Measurements from ENCODE around the gene C8A. TPM values are rescaled to one million over a fixed set of nuclear protein-coding genes. Genes with fewer than 3 reads are reported as not detected.

C8A gene
- total and polyA plus RNA-seq, 2 of the 8 experiments (the other 6 are each of a cell fraction or from before 2014, with no cell fraction given), result not detected

DNA sequence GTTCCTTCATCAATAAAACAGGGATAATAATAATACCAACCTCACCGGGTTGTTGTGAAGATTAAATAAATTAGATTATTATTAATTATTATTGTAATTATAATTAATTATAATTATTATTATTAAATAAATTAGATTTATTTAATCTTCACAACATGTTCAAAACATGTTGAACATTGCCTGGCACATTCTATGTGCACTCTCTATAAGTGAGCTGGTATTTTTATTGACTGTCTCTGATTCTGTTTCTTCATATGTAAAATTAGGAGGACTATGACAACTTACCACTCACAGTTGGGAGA, 112.1 kb downstream of the C8A start:
- H2AK5ac ChIP-seq (ENCODE audit: low read depth, low read length), result no peak overlapping the region
- H3K56ac ChIP-seq (replicated peaks; ENCODE audit: insufficient read length, low read depth, low read length), result no peak overlapping the region
- H2BK15ac ChIP-seq (ENCODE audit: low read length), result no peak overlapping the region
- no peaks in the 10 kb centered on the region for H3K27me3 ChIP-seq (replicated peaks in 1 of 4; ENCODE audit: control insufficient read depth in 3 of 4, extremely low read depth in 1 of 4, insufficient read depth in 3 of 4, low read length in 3 of 4)
- no peaks in the 10 kb centered on the region for H4K20me1 ChIP-seq (replicated peaks in 1 of 2; ENCODE audit: control insufficient read depth in 1 of 2, insufficient read depth in 2 of 2, low read length in 2 of 2)
- no peak overlapping the region for H3K18ac ChIP-seq (ENCODE audit: extremely low read depth, low read length)
- 94% methylated on average over 1 of the region's 1 CpG; no CpG with 5 or more reads in 1 of the 2 experiments for WGBS, 2 experiments (ENCODE audit: extremely low coverage in 1 of 2, insufficient coverage in 1 of 2, insufficient read length in 1 of 2, insufficient replicate concordance in 2 of 2, low coverage in 1 of 2, low lambda C conversion rate in 2 of 2, missing lambda C conversion rate in 1 of 2)
- H2AFZ ChIP-seq (ENCODE audit: low read length), result no peak overlapping the region
- no peak overlapping the region for H3K4me2 ChIP-seq (ENCODE audit: insufficient read depth in 1 of 2, low read depth in 2 of 2, low read length in 2 of 2)
- no peak overlapping the region for H2BK5ac ChIP-seq (ENCODE audit: low read depth, low read length)
- no peak for FAIRE-seq
- H2BK20ac ChIP-seq (ENCODE audit: low read length), result no peak overlapping the region
- H3K27ac ChIP-seq (ENCODE audit: low read depth, low read length), result no peak overlapping the region
- no peak overlapping the region for H3K4ac ChIP-seq (replicated peaks; ENCODE audit: insufficient read length, low read depth, low read length)
- no peak overlapping the region for H2BK12ac ChIP-seq (ENCODE audit: low read depth, low read length)
- no peaks in the 10 kb centered on the region for H3K79me1 ChIP-seq (ENCODE audit: low read depth, low read length)
- DNase-seq (ENCODE audit: low read depth in 1 of 2, low spot score in 2 of 2), result no peak
- CTCF ChIA-PET (ENCODE audit: partially characterized antibody), result interaction anchor here (0.7 to 13.5 kb wide), 7 partner anchors 9 to 134 kb away, joined by 3 to 193 read pairs (median 7); no protein-coding TSS in a partner anchor
- no peaks in the 10 kb centered on the region for H3K79me2 ChIP-seq (ENCODE audit: control insufficient read depth in 1 of 2, insufficient read depth in 2 of 2, low read length in 2 of 2)
- no peaks in the 10 kb centered on the region for H3K4me1 ChIP-seq (replicated peaks in 1 of 4; ENCODE audit: control insufficient read depth in 3 of 4, insufficient read depth in 4 of 4, low read length in 3 of 4)
- POLR2A ChIA-PET (ENCODE audit: partially characterized antibody), result no interaction called here
- no peak overlapping the region for H3K14ac ChIP-seq (ENCODE audit: insufficient read length)
- no peak overlapping the region for H3K9ac ChIP-seq (replicated peaks in 1 of 4; ENCODE audit: extremely low read depth in 1 of 4, low read depth in 3 of 4, low read length in 3 of 4)
- H4K5ac ChIP-seq (ENCODE audit: insufficient read length, low read depth, low read length), result no peak overlapping the region
- no peaks in the 10 kb centered on the region for H3K36me3 ChIP-seq (ENCODE audit: control insufficient read depth in 2 of 4, insufficient read depth in 4 of 4, low read length in 3 of 4)
- no peak overlapping the region for H4K8ac ChIP-seq (ENCODE audit: extremely low read depth, insufficient read depth, low read length)
- no peak overlapping the region for H2BK120ac ChIP-seq (replicated peaks; ENCODE audit: low read depth, low read length)
- no peaks in the 10 kb centered on the region for H3K23me2 ChIP-seq (ENCODE audit: low read depth, low read length)
- no peak overlapping the region for H4K91ac ChIP-seq (replicated peaks; ENCODE audit: insufficient read length, low read length)
- H3K9me3 ChIP-seq (ENCODE audit: insufficient read depth in 2 of 2, low read depth in 1 of 2, low read length in 1 of 2), result no peaks in the 10 kb centered on the region
- H3K4me3 ChIP-seq (ENCODE audit: extremely low read depth in 1 of 4, insufficient read depth in 2 of 4, low read depth in 3 of 4, low read length in 4 of 4), result no peak overlapping the region
- H3K23ac ChIP-seq (ENCODE audit: insufficient read length), result no peak overlapping the region
- TF ChIP-seq RBBP5 (IDR thresholded peaks at IDR 0.05; ENCODE audit: borderline replicate concordance, low read depth, low read length) (no peak), SP2 (IDR thresholded peaks at IDR 0.05; ENCODE audit: low read length) (no peak), TAF7 (optimal IDR thresholded peaks at IDR 0.05; ENCODE audit: borderline replicate concordance, low read depth, low read length) (no peak), RAD21 (IDR thresholded peaks at IDR 0.05 in 1 of 2, conservative IDR thresholded peaks at IDR 0.05 in 1 of 2; ENCODE audit: low read depth in 2 of 2, low read length in 2 of 2) (no peak), SRF (IDR thresholded peaks at IDR 0.05; ENCODE audit: low read depth, low read length) (no peak), TBP (IDR thresholded peaks at IDR 0.05; ENCODE audit: low read depth, low read length) (no peak), POU5F1 (IDR thresholded peaks at IDR 0.05; ENCODE audit: low read depth, low read length) (no peak), EZH2 (IDR thresholded peaks at IDR 0.05; ENCODE audit: low read depth, low read length, severe bottlenecking) (no peak), POLR2A (IDR thresholded peaks at IDR 0.05; ENCODE audit: control extremely low read depth in 1 of 2, low read depth in 2 of 2, low read length in 2 of 2) (no peak), BCL11A (IDR thresholded peaks at IDR 0.05; ENCODE audit: low read depth in 2 of 2, low read length in 2 of 2) (no peak)
- TF ChIP-seq, protein P1, sequence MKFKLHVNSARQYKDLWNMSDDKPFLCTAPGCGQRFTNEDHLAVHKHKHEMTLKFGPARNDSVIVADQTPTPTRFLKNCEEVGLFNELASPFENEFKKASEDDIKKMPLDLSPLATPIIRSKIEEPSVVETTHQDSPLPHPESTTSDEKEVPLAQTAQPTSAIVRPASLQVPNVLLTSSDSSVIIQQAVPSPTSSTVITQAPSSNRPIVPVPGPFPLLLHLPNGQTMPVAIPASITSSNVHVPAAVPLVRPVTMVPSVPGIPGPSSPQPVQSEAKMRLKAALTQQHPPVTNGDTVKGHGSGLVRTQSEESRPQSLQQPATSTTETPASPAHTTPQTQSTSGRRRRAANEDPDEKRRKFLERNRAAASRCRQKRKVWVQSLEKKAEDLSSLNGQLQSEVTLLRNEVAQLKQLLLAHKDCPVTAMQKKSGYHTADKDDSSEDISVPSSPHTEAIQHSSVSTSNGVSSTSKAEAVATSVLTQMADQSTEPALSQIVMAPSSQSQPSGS (IDR thresholded peaks at IDR 0.05; ENCODE audit: low read length), result no peak
- TF ChIP-seq, protein P2, sequence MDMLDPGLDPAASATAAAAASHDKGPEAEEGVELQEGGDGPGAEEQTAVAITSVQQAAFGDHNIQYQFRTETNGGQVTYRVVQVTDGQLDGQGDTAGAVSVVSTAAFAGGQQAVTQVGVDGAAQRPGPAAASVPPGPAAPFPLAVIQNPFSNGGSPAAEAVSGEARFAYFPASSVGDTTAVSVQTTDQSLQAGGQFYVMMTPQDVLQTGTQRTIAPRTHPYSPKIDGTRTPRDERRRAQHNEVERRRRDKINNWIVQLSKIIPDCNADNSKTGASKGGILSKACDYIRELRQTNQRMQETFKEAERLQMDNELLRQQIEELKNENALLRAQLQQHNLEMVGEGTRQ (IDR thresholded peaks at IDR 0.05; ENCODE audit: low read length), result no peak

Measured in H1 (cell line).